Prostate gland (tissue), 2 donors: ENCODE results near the gene CSNK1G2. TPM values are rescaled to one million over a fixed set of nuclear protein-coding genes. Genes with fewer than 3 reads are reported as not detected.
A peak's percentile ranks its signal among the peaks of the same experiment; 100 is the strongest.

Experiments
- DNase-seq: peaks from one replicate; pipeline ENCODE4 v3.0.0-alpha.2; 2019; ENCODE audit warnings: low spot score
- H3K27ac ChIP-seq, 2 donors: fragments of 200-600 bp; sonication (generic); 2 replicates each; pipeline ENCODE4 v1.5.1; 2017 to 2019
- H3K27me3 ChIP-seq: fragments of 200-600 bp; sonication (generic); replicated peaks from 2 replicates; pipeline ENCODE4 v1.5.1; 2019; ENCODE audit not compliant: insufficient read depth
- H3K36me3 ChIP-seq, 2 donors: fragments of 200-600 bp; sonication (generic); 1 replicate in 1 of 2; 2 replicates in 1 of 2; pipeline versions ENCODE4 v1.5.1 to v1.8.1; 2017 to 2019
- H3K4me1 ChIP-seq: fragments of 200-600 bp; sonication (generic); replicated peaks from 2 replicates; pipeline ENCODE4 v1.5.1; 2019
- H3K4me3 ChIP-seq, 2 donors: fragments of 200-600 bp; sonication (generic); 2 replicates each; pipeline ENCODE4 v1.5.1; 2017 to 2019
- H3K9me3 ChIP-seq: fragments of 200-600 bp; sonication (generic); 2 replicates; pipeline ENCODE4 v1.5.1; 2017
- POLR2A ChIP-seq: fragments of 450-650 bp; IDR thresholded peaks from one replicate; pipeline ENCODE4 v1.6.1; 2016; ENCODE audit warnings: antibody characterized with exemption, mild to moderate bottlenecking
- POLR2AphosphoS5 ChIP-seq: sonication (generic); formaldehyde crosslinking; IDR thresholded peaks from one replicate; pipeline ENCODE4 v1.6.1; 2017; ENCODE audit warnings: antibody characterized with exemption
- whole genome bisulfite sequencing: methylation state at CpG from one replicate; pipeline ENCODE4 v1.1.5; 2018; 5-methylcytosine and 5-hydroxymethylcytosine counted together
- intact Hi-C: fragments of 100-400 bp; cut with DNase I; formaldehyde crosslinking; loops from one replicate; pipeline ENCODE4 v1.14.2; 2022
- small RNA-seq, 2 donors: library from RNA; depleted of rRNA; stranded (forward); fragments of <200 nt; gene quantifications; one replicate each; pipeline ENCODE3, GENCODE V24; 2016
- total RNA-seq, 2 donors: library from RNA; depleted of rRNA; stranded (reverse); fragments of >200 nt; gene quantifications; one replicate each; pipeline ENCODE4 v1.1.0, GENCODE V29; 2016
- TF ChIP-seq, protein P1 (sequence below), 4 experiments: fragments of 200-600 bp in 2 of 4; fragments of 450-650 bp in 2 of 4; sonication (generic) in 2 of 4; IDR thresholded peaks; 1 replicate in 3 of 4; 2 replicates in 1 of 4; pipeline ENCODE4 v1.5.1; 2016 to 2019; ENCODE audit warnings: antibody characterized with exemption in 4 of 4, mild to moderate bottlenecking in 2 of 4, moderate library complexity in 2 of 4

CSNK1G2 gene
- total RNA-seq, 2 donors from 2014 or later: 56.5 to 107 TPM

DNA sequence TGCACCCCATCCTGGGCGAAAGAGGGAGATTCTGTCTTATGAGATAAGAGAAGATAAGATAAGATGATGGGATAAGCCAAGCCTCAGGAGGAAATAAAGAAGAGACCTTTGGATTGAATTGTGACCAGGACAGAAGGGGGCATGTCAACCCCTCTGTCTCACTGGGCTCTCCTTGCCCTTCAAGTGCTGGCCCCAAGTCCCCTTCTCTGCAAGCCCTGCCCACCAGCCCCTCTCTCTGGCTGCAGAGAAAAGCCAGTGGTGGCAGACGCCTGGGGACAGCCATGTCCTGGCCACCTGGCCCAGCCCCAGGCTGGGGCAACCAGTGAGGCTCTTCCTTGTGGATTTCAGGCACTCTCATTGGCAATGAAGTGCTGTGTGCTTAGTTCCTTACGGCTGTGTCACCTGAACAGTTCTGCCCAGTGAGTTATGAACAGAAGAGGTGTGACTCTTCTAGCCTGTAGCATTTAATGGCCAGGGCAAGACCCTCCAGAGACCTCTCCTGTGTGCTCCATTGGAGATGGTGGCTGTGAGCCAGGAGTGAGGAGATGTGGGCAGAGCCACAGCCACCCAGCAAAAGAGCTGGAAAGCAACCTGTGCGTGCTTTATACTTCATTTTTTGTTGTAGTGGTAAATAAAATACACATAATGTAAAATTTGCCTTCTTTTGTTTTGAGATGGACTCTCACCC is 80.6 kb downstream of the CSNK1G2 start:
- no peaks in the 10 kb centered on the region for H3K27me3 ChIP-seq
- TF ChIP-seq, protein P1, sequence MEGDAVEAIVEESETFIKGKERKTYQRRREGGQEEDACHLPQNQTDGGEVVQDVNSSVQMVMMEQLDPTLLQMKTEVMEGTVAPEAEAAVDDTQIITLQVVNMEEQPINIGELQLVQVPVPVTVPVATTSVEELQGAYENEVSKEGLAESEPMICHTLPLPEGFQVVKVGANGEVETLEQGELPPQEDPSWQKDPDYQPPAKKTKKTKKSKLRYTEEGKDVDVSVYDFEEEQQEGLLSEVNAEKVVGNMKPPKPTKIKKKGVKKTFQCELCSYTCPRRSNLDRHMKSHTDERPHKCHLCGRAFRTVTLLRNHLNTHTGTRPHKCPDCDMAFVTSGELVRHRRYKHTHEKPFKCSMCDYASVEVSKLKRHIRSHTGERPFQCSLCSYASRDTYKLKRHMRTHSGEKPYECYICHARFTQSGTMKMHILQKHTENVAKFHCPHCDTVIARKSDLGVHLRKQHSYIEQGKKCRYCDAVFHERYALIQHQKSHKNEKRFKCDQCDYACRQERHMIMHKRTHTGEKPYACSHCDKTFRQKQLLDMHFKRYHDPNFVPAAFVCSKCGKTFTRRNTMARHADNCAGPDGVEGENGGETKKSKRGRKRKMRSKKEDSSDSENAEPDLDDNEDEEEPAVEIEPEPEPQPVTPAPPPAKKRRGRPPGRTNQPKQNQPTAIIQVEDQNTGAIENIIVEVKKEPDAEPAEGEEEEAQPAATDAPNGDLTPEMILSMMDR (IDR thresholded peaks at IDR 0.05): no peak
- no peak for TF ChIP-seq POLR2AphosphoS5
- no peak for TF ChIP-seq POLR2A
- no peaks in the 10 kb centered on the region for H3K4me1 ChIP-seq
- H3K27ac ChIP-seq: no peak overlapping the region
- 67% methylated on average over 3 of the region's 4 CpGs for WGBS
- H3K4me3 ChIP-seq: no peak overlapping the region
- no peak for DNase-seq
- no peaks in the 10 kb centered on the region for H3K36me3 ChIP-seq
- intact Hi-C loops: no loop called here
- H3K9me3 ChIP-seq: no peaks in the 10 kb centered on the region

DNA sequence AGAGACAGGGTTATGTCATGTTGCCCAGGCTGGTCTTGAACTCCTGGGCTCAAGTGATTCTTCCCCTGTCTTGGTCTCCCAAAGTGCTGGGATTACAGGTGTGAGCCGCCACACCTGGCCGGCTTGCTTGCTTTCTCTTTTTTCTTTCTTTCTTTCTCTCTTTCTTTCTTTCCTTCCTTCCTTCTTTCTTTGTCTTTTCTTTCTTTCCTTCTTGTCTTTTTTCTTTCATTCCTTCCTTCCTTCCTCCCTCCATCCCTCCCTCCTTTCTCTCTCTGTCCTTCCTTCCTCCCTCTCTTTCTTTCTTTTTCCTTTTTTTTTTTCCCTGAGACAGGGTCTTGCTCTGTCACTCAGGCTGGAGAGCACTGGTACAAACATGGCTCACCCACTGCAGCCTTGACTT is 81.3 kb downstream of the CSNK1G2 start:
- Histone ChIP-seq H3K4me1 (no peaks in the 10 kb centered on the region), H3K4me3 (no peak overlapping the region), H3K27me3 (no peaks in the 10 kb centered on the region), H3K36me3 (no peaks in the 10 kb centered on the region), H3K27ac (no peak overlapping the region), H3K9me3 (no peaks in the 10 kb centered on the region)
- TF ChIP-seq, protein P1 (IDR thresholded peaks at IDR 0.05): no peak
- TF ChIP-seq POLR2A: no peak
- TF ChIP-seq POLR2AphosphoS5: no peak
- 92% methylated on average over 2 of the region's 2 CpGs for WGBS
- intact Hi-C loops: no loop called here
- no peak for DNase-seq

DNA sequence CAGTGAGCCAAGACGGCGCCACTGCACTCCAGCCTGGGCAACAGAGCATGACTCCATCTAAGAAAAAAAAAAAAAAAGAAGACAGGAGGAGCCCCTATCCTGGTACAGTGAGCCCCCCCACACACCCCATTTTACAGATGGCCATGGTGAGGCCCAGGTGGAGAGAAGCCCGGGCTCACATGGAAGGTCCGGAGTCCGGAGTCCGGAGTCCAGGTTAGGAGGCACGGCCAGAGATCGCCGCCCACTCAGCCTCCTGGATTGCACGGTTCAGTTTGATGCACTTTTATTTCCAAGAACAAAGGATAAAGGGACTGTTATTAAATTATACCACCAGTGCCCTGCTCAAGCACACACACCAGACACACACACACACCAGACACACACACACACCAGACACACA is 85.8 kb downstream of the CSNK1G2 start:
- DNase-seq: no peak
- peaks cover 4% of the 10 kb centered on the region for H3K4me1 ChIP-seq
- no peak overlapping the region for H3K4me3 ChIP-seq
- TF ChIP-seq POLR2AphosphoS5 (no peak), POLR2A (no peak)
- TF ChIP-seq, protein P1 (IDR thresholded peaks at IDR 0.05): no peak
- H3K36me3 ChIP-seq: no peaks in the 10 kb centered on the region
- intact Hi-C loops: no loop called here
- no peak overlapping the region for H3K27ac ChIP-seq
- WGBS: 88% methylated on average over 10 of the region's 10 CpGs
- H3K27me3 ChIP-seq: no peaks in the 10 kb centered on the region
- no peaks in the 10 kb centered on the region for H3K9me3 ChIP-seq

DNA sequence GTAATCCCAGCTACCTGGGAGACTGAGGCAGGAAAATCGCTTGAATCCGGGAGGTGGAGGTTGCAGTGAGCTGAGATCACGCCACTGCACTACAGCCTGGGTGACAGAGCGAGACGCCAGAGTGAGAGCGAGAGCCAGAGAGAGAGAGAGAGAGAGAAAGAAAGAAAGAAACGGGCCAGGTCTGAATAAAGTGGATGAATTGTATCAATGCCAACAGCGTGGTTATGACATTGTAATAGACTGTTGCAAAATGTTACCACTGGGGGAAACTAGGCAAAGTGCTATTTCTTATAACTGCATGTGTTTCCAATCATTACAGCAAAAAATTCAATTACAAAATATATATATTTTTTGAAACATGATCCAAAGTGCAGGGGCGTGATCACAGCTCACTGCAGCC is 86.4 kb downstream of the CSNK1G2 start:
- no peak for DNase-seq
- intact Hi-C loops: no loop called here
- WGBS: 44% methylated on average over 9 of the region's 9 CpGs
- no peak overlapping the region for H3K4me3 ChIP-seq
- peak overlapping the region; percentile 16 to 76 for H3K27ac ChIP-seq
- TF ChIP-seq, protein P1 (IDR thresholded peaks at IDR 0.05): peak in 2 of 4 experiments; percentile 9 to 34
- TF ChIP-seq POLR2A: no peak
- TF ChIP-seq POLR2AphosphoS5: no peak
- no peaks in the 10 kb centered on the region for H3K27me3 ChIP-seq
- H3K4me1 ChIP-seq: peaks cover 7% of the 10 kb centered on the region
- no peaks in the 10 kb centered on the region for H3K9me3 ChIP-seq
- no peaks in the 10 kb centered on the region for H3K36me3 ChIP-seq

Small RNAs within 50 kb of the gene (small RNA-seq; reads per million reads assigned to genes)
- 0 reads per million in 2 donors for gene AC007136.1

Other genes with a start within 250 kb of the CSNK1G2 start
- not detected for gene ONECUT3, start 187.7 kb upstream of the CSNK1G2 start, total RNA-seq
- 1 to 10 TPM in 1 of 2 donors, under 1 TPM in 1; 0.18 to 4.7 TPM for gene ATP8B3, start 128.9 kb upstream of the CSNK1G2 start, total RNA-seq
- gene REXO1, start 92.7 kb upstream of the CSNK1G2 start, total RNA-seq: 10 to 100 TPM; 29.8 to 59.1 TPM
- 10 to 100 TPM in 1 of 2 donors, 1 to 10 TPM in 1; 8.4 to 22.8 TPM for gene KLF16, start 77.6 kb upstream of the CSNK1G2 start, total RNA-seq
- gene ABHD17A, start 55.7 kb upstream of the CSNK1G2 start, total RNA-seq: 100 to 1,000 TPM; 131 to 146 TPM
- gene ADAT3, start 35.8 kb upstream of the CSNK1G2 start, total RNA-seq: 10 to 100 TPM; 17.3 to 25.1 TPM
- 100 to 1,000 TPM; 161 to 248 TPM for gene SCAMP4, start 35.8 kb upstream of the CSNK1G2 start, total RNA-seq
- 100 to 1,000 TPM; 116 to 136 TPM for gene BTBD2, start 74.5 kb downstream of the CSNK1G2 start, total RNA-seq
- gene MKNK2, start 110.1 kb downstream of the CSNK1G2 start, total RNA-seq: 100 to 1,000 TPM; 141 to 189 TPM
- 10 to 100 TPM; 40.1 to 43.5 TPM for gene MOB3A, start 155.2 kb downstream of the CSNK1G2 start, total RNA-seq
- gene IZUMO4, start 155.7 kb downstream of the CSNK1G2 start, total RNA-seq: 10 to 100 TPM; 11.8 to 50.2 TPM
- 100 to 1,000 TPM; 115 to 178 TPM for gene AP3D1, start 210.4 kb downstream of the CSNK1G2 start, total RNA-seq
- gene DOT1L, start 222.8 kb downstream of the CSNK1G2 start, total RNA-seq: 10 to 100 TPM; 11.2 to 75.0 TPM